Transverse colon (tissue), 4 donors: ENCODE results near the gene JAZF1. TPM values are rescaled to one million over a fixed set of nuclear protein-coding genes. Genes with fewer than 3 reads are reported as not detected.
A peak's percentile ranks its signal among the peaks of the same experiment; 100 is the strongest.

ENCODE experiments used
- DNase-seq: peaks from one replicate; pipeline ENCODE4 v3.0.0-alpha.2; 2019
- H3K27ac ChIP-seq, 4 donors: fragments of 200-600 bp; sonication (generic); 2 replicates each; pipeline ENCODE4 v1.5.1; 2016 to 2018; ENCODE audit warnings: inconsistent platforms in 4 of 4
- H3K27me3 ChIP-seq: fragments of 200-600 bp; sonication (generic); 2 replicates; pipeline ENCODE4 v1.5.1; 2017; ENCODE audit warnings: inconsistent platforms
- H3K36me3 ChIP-seq, 4 donors: fragments of 200-600 bp; sonication (generic); 2 replicates each; pipeline ENCODE4 v1.5.1; 2017 to 2019; ENCODE audit warnings: inconsistent platforms in 4 of 4
- H3K4me1 ChIP-seq, 4 donors: fragments of 200-600 bp; sonication (generic); 2 replicates each; pipeline ENCODE4 v1.5.1; 2017 to 2020; ENCODE audit warnings: inconsistent platforms in 4 of 4
- H3K4me3 ChIP-seq, 4 donors: fragments of 200-600 bp; sonication (generic); 1 replicate in 1 of 4; 2 replicates in 3 of 4; pipeline versions ENCODE4 v1.5.1 to v1.6.1; 2017 to 2019; ENCODE audit warnings: inconsistent platforms in 4 of 4
- H3K9me3 ChIP-seq, 2 donors: fragments of 200-600 bp; sonication (generic); 2 replicates each; pipeline ENCODE4 v1.5.1; 2017 to 2019; ENCODE audit warnings: inconsistent platforms in 2 of 2
- CTCF ChIP-seq, 5 experiments: fragments of 200-600 bp in 3 of 5; fragments of 450-650 bp in 2 of 5; sonication (generic) in 3 of 5; IDR thresholded peaks; 1 replicate in 2 of 5; 2 replicates in 3 of 5; pipeline ENCODE4 v1.5.1; 2016 to 2017; ENCODE audit warnings: antibody characterized with exemption in 5 of 5, inconsistent platforms in 3 of 5, mild to moderate bottlenecking in 2 of 5, moderate library complexity in 1 of 5
- EP300 ChIP-seq: sonication (generic); formaldehyde crosslinking; IDR thresholded peaks from one replicate; pipeline ENCODE4 v1.6.1; 2017; ENCODE audit warnings: antibody characterized with exemption, low read depth
- POLR2A ChIP-seq: fragments of 450-650 bp; IDR thresholded peaks from one replicate; pipeline ENCODE4 v1.6.1; 2016; ENCODE audit warnings: antibody characterized with exemption, mild to moderate bottlenecking, moderate library complexity
- POLR2AphosphoS5 ChIP-seq, 3 donors: sonication (generic); formaldehyde crosslinking; IDR thresholded peaks; one replicate each; pipeline ENCODE4 v1.6.1; 2016; ENCODE audit warnings: antibody characterized with exemption in 3 of 3
- WGBS, 2 donors: methylation state at CpG; one replicate each; pipeline ENCODE4 v1.1.5; 2018; ENCODE audit warnings: low coverage in 1 of 2; 5-methylcytosine and 5-hydroxymethylcytosine counted together
- in situ Hi-C, 4 donors: fragments of 200-750 bp; cut with MboI; loops; one replicate each; pipeline versions ENCODE4 v1.15.0 to v1.15.1; 2017; ENCODE audit warnings: low sequenced_read_pairs in 3 of 4, low pct_ligation_motif_present in 1 of 4, low pct_unique_long_range_greater_than_20kb in 1 of 4
- intact Hi-C: fragments of 100-400 bp; cut with DNase I; formaldehyde crosslinking; loops from one replicate; pipeline ENCODE4 v1.15.1; 2023; ENCODE audit warnings: low total_unique reads
- total RNA-seq, 4 donors: library from RNA; depleted of rRNA; stranded (reverse); fragments of >200 nt; gene quantifications; one replicate each; pipeline ENCODE4 v1.1.0, GENCODE V29; 2016

The JAZF1 gene
- total RNA-seq, 4 donors from 2014 or later = 11.0 to 12.2 (median 11.5) TPM

GRCh38 chr7:28138837-28139236 lies 41.8 kb downstream of the JAZF1 start:
- Histone ChIP-seq H3K4me1 (peaks cover 0 to 18% (median 0%) of the 10 kb centered on the region in 4 donors), H3K9me3 (no peaks in the 10 kb centered on the region), H3K4me3 (no peak overlapping the region), H3K27ac (no peak overlapping the region), H3K36me3 (no peaks in the 10 kb centered on the region), H3K27me3 (no peaks in the 10 kb centered on the region)
- 93 to 100% methylated on average over 1 to 2 of the region's 2 CpGs for whole genome bisulfite sequencing, 2 donors
- in situ Hi-C loops = no loop called here
- TF ChIP-seq CTCF (IDR thresholded peaks at IDR 0.05) = no peak
- no peak for TF ChIP-seq EP300
- TF ChIP-seq POLR2AphosphoS5 (IDR thresholded peaks at IDR 0.05) = no peak
- TF ChIP-seq POLR2A = no peak
- intact Hi-C loops = no loop called here
- no peak for DNase-seq

- Histone ChIP-seq H3K4me1 (peaks cover 0 to 29% (median 0%) of the 10 kb centered on the region in 4 donors), H3K36me3 (no peaks in the 10 kb centered on the region), H3K9me3 (no peaks in the 10 kb centered on the region), H3K27ac (no peak overlapping the region), H3K4me3 (no peak overlapping the region), H3K27me3 (no peaks in the 10 kb centered on the region)
- in situ Hi-C loops (no loop called here), intact Hi-C loops (no loop called here)
- no peak for DNase-seq
- WGBS, 2 donors = 92 to 100% methylated on average over 1 to 7 of the region's 7 CpGs
- TF ChIP-seq POLR2A (no peak), CTCF (IDR thresholded peaks at IDR 0.05) (no peak), POLR2AphosphoS5 (IDR thresholded peaks at IDR 0.05) (no peak), EP300 (no peak)
Observed at GRCh38 chr7:28137463-28137862, 43.1 kb downstream of the JAZF1 start.

- peaks cover 0 to 29% (median 0%) of the 10 kb centered on the region in 4 donors for H3K4me1 ChIP-seq
- in situ Hi-C loops = no loop called here
- H3K27me3 ChIP-seq = no peaks in the 10 kb centered on the region
- intact Hi-C loops = no loop called here
- H3K36me3 ChIP-seq = no peaks in the 10 kb centered on the region
- H3K4me3 ChIP-seq = no peak overlapping the region
- peak overlapping the region in 1 of 4 donors; percentile 45 for H3K27ac ChIP-seq
- DNase-seq = no peak
- 93% methylated on average over 8 of the region's 8 CpGs; no CpG with 5 or more reads in 1 of the 2 donors for WGBS, 2 donors
- no peaks in the 10 kb centered on the region for H3K9me3 ChIP-seq
- TF ChIP-seq POLR2AphosphoS5 (IDR thresholded peaks at IDR 0.05) (no peak), CTCF (IDR thresholded peaks at IDR 0.05) (no peak), POLR2A (no peak), EP300 (no peak)
Observed at GRCh38 chr7:28136885-28137284, 43.7 kb downstream of the JAZF1 start.

GRCh38 chr7:28136420-28136819 lies 44.2 kb downstream of the JAZF1 start:
- Histone ChIP-seq H3K36me3 (no peaks in the 10 kb centered on the region), H3K27ac (peak overlapping the region in 2 of 4 donors; percentile 45), H3K27me3 (no peaks in the 10 kb centered on the region), H3K9me3 (no peaks in the 10 kb centered on the region), H3K4me1 (peaks cover 0 to 29% (median 0%) of the 10 kb centered on the region in 4 donors), H3K4me3 (no peak overlapping the region)
- TF ChIP-seq POLR2AphosphoS5 (IDR thresholded peaks at IDR 0.05) (no peak), CTCF (IDR thresholded peaks at IDR 0.05) (no peak), EP300 (no peak), POLR2A (no peak)
- in situ Hi-C loops (no loop called here), intact Hi-C loops (no loop called here)
- no peak for DNase-seq
- WGBS, 2 donors = 72% methylated on average over 3 of the region's 3 CpGs; no CpG with 5 or more reads in 1 of the 2 donors
